Stimulated activated CD8-positive, alpha-beta memory T cell treated with anti-CD3 and anti-CD28 coated beads, Interleukin-15, amount 100 ng/mL, for 24 hours (primary cell): ENCODE data around the gene VEZT.
A peak's percentile ranks its signal among the peaks of the same experiment; 100 is the strongest.
"Not testable (repeated sequence)": the region's sequence is repeated elsewhere in the genome, so short reads cannot be mapped to it uniquely, and the experiment has no call there.

Experiments used
- DNase-seq: peaks from one replicate; pipeline ENCODE4 v3.0.0-alpha.2; 2020; ENCODE audit warnings: low read depth

Gene VEZT, protein sequence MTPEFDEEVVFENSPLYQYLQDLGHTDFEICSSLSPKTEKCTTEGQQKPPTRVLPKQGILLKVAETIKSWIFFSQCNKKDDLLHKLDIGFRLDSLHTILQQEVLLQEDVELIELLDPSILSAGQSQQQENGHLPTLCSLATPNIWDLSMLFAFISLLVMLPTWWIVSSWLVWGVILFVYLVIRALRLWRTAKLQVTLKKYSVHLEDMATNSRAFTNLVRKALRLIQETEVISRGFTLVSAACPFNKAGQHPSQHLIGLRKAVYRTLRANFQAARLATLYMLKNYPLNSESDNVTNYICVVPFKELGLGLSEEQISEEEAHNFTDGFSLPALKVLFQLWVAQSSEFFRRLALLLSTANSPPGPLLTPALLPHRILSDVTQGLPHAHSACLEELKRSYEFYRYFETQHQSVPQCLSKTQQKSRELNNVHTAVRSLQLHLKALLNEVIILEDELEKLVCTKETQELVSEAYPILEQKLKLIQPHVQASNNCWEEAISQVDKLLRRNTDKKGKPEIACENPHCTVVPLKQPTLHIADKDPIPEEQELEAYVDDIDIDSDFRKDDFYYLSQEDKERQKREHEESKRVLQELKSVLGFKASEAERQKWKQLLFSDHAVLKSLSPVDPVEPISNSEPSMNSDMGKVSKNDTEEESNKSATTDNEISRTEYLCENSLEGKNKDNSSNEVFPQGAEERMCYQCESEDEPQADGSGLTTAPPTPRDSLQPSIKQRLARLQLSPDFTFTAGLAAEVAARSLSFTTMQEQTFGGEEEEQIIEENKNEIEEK

GRCh38 chr12:95217377-95218149, at the start of gene VEZT, which contains the start of gene FGD6:
Gene VEZT (plus strand): TSS chr12:95217807. CDS start chr12:95217851, 44 bp downstream.
Gene FGD6 (minus strand): TSS chr12:95217467. CDS start chr12:95217240, 227 bp downstream.
- peak; percentile 80 for DNase-seq

GRCh38 chr12:95168746-95169145, 48.9 kb upstream of the VEZT start:
- DNase-seq = no peak

DNA sequence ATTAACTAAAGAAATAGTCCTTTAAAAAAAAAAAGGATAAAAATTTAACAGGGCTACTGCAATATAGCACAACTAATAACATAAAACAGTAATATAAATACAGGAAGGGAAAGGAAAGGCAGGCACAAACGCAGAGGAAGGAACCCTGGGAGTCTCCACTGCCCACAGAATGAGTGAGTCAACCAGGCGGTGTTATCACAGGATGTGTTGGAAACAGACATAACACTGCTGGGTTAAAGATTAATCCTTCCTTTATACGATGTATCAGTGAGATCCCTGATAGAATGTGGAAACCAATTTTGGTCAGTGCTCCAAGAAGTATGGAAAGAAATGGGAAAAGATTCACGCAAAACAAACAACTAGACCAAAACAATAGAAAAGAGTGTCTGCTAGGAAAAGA, 48.2 kb upstream of the VEZT start:
- DNase-seq = no peak

GRCh38 chr12:95173392-95174251, 44.0 kb upstream of the VEZT start:
- DNase-seq = no peak

DNA sequence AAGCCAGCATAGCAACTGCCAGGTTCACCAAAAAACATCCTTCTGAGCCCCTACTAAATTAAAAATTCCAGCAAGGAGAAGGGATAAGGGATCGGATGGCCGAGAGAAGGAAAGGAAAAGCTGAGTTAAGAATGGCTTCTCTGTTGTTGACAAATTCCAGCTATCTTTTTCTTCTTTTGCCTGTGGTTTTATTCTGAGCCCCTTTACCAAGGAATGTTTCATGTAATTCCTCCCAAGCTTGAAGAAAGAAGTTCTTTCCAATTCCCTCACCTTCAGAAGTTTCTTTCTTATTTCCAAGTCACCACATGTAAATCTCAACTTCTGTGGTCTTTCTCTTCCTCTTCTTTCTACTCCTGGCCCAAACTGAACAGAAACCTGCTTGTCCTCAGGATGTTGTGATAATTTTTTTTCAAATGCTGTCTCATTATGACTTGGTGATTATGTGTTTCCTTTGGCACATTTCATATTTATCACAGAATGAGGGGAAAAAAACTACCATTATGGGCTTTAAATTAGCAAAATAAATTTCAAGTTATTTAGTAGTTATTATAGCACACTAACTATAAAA, 40.3 kb upstream of the VEZT start:
- DNase-seq = no peak

DNA sequence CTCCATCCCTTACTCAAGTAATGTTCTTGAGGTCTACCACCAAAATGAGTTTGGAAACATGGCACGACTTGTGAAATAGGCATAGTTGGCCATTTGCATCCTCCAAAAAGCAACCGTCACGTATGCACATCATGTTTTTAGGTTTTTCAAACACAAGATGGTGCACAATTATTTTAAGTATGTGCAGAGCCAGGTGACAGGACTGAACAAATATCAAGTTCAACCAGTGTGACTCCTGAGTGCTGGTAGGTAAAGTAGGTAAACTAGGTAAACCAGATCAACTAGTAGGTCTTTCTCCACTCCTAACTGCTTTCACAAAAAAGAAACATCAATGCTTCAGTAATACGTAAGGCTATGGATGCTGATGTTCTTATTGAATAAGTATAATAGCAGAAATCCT, 39.5 kb upstream of the VEZT start:
- DNase-seq = no peak

DNA sequence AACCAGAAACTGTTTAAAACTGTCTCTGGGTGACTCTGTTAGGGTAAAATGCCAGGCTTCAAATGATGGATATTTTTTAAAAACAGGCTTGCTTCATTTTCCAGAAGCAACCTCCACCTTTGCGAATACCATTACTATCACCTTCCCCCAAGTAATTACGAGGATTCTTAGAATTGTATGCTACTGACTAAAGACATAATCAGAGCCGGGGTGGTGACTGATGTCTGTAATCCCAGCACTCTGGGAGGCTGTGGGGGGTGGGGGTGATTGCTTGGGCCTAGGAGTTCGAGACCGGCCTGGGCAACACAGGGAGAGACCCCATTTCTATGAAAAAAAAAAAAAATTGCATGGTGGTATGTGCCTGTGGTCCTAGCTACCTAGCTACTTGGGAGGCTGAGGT, 38.6 kb upstream of the VEZT start:
- DNase-seq = no peak

DNA sequence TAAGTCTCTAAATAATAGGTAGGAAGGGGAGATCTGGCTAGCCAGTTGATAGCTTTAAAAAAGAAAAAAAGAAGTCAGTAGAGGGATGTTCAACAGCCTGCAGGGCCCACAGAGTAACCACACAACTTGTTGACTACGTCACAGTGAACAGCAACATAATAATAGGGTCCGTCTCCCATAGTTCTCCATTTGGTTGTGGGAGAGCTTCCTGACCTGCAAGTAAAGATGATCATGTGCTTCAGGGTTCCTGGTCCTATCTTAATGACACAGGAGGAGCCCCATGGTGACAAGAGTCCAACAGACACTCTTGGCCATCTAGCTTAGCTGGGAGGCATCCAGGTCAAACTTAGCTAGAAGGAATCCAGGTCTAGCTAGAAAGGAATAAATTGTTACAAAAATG, 36.5 kb upstream of the VEZT start:
- DNase-seq = no peak

DNA sequence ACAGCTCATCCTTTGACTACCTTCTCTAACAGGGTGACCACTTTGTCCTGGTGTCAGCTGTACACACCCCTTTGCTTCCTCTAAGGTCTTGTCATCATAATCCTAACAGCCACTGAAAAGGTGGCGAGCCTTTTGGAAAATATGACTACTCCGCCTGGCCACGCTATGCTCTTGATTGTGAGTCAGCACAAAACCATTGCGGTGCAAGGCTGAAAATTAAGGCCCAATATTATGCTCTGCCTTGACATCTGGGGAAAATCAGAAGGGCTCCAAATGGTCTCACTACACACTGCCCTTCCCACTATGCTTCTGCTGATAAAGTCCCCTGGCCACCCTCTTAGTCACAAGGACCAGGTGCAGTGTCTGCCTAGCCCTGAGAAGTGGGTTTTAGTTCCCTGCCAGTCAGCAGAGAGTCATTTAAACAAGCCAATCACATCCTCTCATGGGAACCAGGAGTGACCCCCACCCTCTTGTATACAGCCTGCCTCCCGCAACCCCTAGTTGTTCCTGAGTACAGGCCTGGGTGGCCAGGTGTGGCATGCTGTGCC, 34.7 kb upstream of the VEZT start:
- no peak for DNase-seq

DNA sequence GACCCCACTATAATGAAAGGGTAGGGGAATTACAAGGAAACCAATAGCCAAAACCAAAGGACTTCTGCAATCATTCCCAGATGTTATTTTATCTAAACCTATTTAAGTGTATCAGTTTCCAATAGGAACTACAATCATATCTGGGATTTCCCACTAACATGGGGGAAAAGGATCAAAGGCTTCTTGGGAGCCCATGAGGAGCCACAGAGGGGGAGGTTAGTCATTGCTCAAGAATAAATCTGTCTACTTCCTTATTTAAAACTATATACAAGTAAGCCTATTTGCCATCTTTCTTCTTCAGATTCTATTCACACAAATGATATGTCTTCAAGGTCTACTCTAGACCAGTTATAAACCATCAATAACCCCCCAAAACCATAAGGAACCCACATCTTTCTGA, 33.5 kb upstream of the VEZT start:
- no peak for DNase-seq

DNA sequence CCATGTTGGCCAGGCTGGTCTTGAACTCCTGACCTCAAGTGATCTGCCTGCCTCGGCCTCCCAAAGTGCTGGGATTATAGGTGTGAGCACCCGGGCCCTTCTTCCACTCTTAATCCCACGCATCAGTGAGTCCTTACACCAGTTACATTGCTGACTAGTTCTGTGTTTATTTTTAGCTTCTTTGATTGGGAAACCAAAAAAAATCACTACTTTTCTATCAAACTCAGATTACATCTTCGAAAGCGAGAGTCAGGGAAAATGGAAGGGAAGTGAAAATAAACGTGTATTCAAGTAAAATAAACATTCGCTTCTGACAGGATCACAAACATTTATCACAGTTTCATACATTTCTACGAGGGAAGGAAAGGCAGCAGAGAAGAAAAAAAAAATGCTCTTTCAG, 32.5 kb upstream of the VEZT start:
- no peak for DNase-seq

DNA sequence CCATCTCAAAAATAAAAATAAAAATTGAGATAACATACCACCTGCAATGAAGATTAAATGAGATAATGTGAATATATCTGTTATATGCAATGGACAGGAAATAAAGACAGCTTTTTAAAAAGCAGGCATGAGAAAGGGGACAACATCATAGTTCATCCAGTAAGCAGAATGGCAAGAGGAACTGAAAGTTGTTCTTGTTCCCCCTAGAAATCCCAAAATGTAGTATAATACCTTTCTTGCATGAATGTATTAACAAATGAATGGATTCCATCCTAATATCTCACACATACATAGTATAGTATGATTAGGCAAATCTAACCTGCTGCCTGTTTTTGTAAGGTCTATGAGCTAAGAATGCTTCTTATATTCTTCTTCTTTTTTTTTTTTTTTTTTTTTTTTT, 31.8 kb upstream of the VEZT start:
- DNase-seq = no peak

GRCh38 chr12:95187865-95188415, 29.7 kb upstream of the VEZT start:
- no peak for DNase-seq

DNA sequence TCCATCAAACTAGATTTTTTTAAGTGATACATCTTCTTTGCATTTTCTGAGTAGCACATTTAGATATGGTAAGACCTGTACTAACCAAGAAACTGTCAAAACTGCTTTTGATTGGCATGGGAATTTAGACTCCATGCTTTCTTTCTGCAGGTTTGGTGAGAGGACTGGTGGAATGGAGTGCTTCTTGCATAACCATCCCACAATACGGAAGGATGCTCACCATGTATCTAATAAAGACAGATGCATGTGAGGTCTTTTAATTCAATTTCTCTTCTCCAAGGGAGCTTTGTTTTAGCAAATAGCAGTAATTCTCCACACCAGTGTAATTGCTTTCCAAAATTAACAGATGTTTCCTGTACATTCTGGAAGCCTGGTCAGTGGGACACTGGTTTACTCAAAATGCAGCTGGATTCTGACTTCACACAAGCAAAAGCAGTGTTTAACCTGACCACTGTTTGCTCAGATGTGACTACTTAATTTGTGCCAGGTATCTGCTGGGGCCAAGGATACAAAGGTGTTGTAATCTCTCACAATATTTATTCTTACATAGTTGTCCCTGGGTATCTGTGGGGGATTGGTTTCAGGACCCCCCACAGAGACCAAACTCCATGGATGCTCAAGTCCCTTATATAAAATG, 26.4 kb upstream of the VEZT start:
- no peak for DNase-seq

DNA sequence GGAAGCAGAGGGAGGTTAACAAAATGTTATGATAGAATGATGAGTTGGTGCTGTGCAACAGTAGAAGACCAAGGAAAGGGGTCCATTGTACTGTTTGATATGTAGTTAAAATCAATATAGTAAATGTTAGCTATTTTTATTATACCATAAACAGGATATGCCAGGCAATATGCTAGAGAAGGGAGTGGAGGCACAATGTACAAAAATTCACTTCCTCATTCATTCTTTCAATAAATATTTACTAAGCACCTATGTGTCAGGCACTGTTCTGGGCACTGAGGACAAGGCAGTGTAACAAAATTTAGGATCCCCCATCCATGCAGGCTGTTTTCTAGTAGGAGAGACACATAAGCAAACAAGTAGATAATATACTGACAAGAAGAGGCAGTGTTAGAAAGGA, 25.3 kb upstream of the VEZT start:
- DNase-seq = no peak

DNA sequence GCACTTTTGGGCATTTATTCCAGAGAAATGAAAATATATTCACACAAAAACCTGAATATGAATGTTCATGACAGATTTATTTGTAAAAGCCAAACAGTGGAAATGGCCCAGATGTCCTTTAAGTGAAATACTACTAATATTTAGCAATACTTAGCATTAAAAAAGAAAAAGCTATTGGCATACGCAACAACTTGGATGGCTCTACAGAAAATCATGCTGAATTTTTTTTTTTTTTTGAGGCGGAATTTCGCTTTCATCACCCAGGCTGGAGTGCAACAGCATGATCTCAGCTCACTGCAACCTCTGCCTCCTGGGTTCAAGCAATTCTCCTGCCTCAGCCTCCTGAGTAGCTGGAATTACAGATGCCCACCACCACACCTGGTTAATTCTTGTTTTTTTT, 24.5 kb upstream of the VEZT start:
- no peak for DNase-seq

DNA sequence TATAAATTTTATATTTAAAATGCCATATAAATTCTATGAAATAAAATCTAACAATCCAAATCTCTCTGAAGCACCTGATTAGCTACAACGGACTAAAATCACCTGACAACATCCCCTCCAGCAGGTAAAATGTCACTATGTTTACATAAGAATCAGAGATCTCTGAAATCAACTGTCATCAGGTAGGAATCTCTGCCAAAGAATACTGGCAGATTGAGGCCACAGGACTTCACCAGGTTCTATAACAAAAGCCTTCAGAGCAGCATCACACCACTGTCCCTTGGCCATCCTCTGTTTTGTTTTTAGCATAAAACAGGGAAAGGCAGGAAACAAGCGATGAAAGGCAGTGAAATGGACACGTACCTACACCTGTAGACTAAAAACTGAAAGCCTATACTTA, 22.5 kb upstream of the VEZT start:
- no peak for DNase-seq

GRCh38 chr12:95196875-95197569, 20.6 kb upstream of the VEZT start:
- not testable (repeated sequence) for DNase-seq

DNA sequence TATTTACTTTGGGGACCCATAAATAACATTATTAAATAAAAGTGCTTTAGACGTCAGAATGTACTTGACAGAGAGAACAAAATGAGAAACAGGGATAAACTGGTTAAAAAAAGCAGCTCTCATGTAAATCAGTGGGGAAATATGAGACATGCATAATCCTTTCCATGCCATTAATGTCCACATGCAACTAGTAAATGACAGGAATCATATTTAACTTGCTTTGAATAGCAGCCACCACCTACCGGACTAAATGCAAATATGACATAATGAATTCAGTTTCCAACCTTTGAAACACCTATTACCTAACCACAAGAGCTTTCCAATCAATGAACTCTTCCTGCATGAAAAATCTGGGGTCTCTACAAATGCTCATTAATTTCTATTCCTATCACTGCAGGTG, 20.0 kb upstream of the VEZT start:
- no peak for DNase-seq

GRCh38 chr12:95198914-95199313, 18.7 kb upstream of the VEZT start:
- DNase-seq = no peak
